GM18870 (cell line): ENCODE data around the gene MOSMO.

ENCODE experiments used
- ATAC-seq: cut with Tn5 transposase; IDR thresholded peaks from one replicate; pipeline ENCODE4 v1.9.1; 2021; ENCODE audit warnings: moderate library complexity; ENCODE audit not compliant: unreplicated experiment

The MOSMO gene

DNA sequence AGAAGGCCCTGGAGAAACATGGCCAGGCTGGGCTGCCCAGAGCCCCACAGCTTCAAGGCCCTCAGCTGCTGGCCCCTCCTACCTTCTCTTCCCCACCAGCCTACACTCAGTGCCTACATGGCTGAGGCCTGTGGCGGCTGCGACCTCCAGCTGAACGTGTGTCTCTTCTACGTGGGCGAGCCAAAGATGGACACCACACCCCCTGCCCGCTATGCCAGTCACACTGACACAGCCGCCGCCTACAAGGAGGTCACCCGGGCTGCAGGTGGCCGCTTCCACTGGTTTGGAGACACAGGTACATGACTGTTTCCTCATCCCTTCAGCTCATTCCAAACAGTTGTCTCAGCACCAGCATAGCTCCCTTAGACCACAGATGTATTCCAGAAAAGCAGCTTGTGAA lies 124.9 kb downstream of the MOSMO start:
- no peak for ATAC-seq
